Muscle layer of colon (tissue), 2 donors: Measurements from ENCODE around the gene SERPIND1.

ENCODE experiments used
- H3K27ac ChIP-seq: one replicate; pipeline ENCODE4 v1.7.0; 2013; ENCODE audit warnings: low read depth, mild to moderate bottlenecking, low read length, moderate library complexity
- H3K27me3 ChIP-seq, 2 donors: one replicate each; pipeline ENCODE4 v1.7.0; 2013; ENCODE audit warnings: low read length in 2 of 2, mild to moderate bottlenecking in 2 of 2; ENCODE audit not compliant: insufficient read depth in 2 of 2, control insufficient read depth in 1 of 2
- H3K36me3 ChIP-seq: one replicate; pipeline ENCODE4 v1.7.0; 2013; ENCODE audit warnings: mild to moderate bottlenecking, low read length; ENCODE audit not compliant: insufficient read depth
- H3K4me1 ChIP-seq: one replicate; pipeline ENCODE4 v1.7.0; 2013; ENCODE audit warnings: mild to moderate bottlenecking, low read length; ENCODE audit not compliant: insufficient read depth
- H3K4me3 ChIP-seq, 2 donors: one replicate each; pipeline ENCODE4 v1.7.0; 2013; ENCODE audit warnings: low read length in 2 of 2, low read depth in 1 of 2, mild to moderate bottlenecking in 1 of 2, moderate library complexity in 1 of 2
- H3K9ac ChIP-seq: one replicate; pipeline ENCODE4 v1.7.0; 2013; ENCODE audit warnings: low read length
- H3K9me3 ChIP-seq: one replicate; pipeline ENCODE4 v1.7.0; 2013; ENCODE audit warnings: mild to moderate bottlenecking, low read length
- donor health status: abdominal sarcoma.
- donor health status: Adenocarcinoma of cecum.

SERPIND1 gene

DNA sequence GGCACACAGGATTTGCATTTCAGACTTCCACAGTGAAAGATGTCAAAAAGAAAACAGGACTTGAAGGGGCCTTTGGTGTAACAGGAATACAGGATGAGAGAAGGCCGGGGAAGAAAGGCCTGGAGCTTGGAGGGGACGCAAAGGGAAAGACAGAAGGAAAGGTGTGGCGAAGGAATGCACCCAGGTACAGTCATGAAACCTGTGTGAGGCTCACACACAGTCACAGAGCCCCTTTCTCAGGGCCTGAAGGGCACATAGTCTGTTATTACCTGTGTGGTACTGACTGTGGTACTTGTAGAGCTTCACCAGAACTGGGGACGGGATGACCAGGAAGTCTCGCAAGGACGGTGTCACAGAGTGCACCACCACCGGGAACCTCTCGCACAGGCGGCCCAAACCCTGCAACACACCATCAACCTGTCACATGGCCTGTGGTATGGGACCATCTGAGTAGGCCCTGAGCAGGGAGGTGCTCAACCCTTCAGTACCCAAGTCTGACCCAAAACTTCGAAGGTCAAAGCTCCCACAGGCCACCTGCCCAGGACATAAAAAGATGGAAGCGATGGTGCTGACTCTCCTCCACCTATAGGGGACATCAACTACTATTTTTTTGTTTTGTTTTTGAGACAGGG, 29.1 kb downstream of the SERPIND1 start:
- Histone ChIP-seq H3K4me1 (no peaks in the 10 kb centered on the region), H3K27ac (no peak overlapping the region), H3K36me3 (peaks cover 80% of the 10 kb centered on the region)

DNA sequence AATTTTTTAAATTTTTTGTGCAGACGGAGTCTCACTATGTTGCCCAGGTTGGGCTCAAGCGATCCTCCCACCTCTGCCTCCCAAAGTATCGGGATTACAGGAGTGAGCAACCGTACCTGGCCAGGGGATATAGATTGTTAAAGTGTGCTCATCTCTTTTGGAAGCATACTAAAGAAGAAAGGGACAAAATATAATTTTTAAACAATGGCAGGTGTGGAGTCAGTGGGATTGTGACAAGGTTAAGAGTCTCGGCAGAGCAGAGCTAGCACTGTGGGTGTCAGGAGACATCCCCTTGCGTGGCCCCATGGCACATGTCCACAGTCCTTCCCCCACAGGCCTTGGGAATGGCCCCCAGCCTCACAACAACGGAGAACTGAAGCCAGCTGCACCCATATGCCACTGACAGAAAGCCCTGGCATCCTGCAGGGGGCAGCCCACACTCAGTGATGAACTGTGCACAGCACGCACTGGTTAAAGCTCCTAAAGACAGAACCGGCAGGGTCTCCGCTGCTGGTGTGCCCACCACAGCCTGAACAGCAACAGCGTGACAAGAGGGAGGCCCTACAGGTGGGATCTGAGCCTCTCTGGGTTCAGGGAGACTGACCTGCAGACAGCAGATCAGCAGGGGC, 29.9 kb downstream of the SERPIND1 start:
- H3K27ac ChIP-seq: no peak overlapping the region
- no peaks in the 10 kb centered on the region for H3K9me3 ChIP-seq
- H3K36me3 ChIP-seq: peaks cover 75% of the 10 kb centered on the region
- H3K9ac ChIP-seq: no peak overlapping the region
- no peaks in the 10 kb centered on the region for H3K4me1 ChIP-seq
- no peak overlapping the region for H3K4me3 ChIP-seq
- H3K27me3 ChIP-seq: no peaks in the 10 kb centered on the region

More for the DNA sequence above, 29.1 kb downstream of the SERPIND1 start:
- Histone ChIP-seq H3K9ac (no peak overlapping the region), H3K27me3 (no peaks in the 10 kb centered on the region), H3K9me3 (no peaks in the 10 kb centered on the region), H3K4me3 (no peak overlapping the region)

DNA sequence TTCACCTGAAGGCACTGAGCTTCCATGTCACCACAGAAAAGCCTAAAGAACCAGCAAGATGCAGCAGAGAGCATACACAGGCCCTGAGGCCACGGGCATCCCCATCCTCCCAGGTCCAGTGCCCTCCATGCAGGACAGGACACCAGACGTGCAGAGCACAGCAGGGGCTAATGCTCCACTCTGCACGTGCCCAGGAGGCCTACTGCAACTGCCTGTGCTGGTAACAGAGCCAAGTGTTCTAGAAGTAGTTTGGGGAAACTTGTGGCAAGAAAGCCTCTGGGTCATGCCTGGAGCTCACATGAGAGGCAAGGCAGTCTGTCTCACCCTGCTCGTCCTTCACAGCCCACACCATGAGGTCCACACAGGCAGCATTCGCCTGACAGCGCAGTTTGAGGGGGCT, 30.7 kb downstream of the SERPIND1 start:
- no peaks in the 10 kb centered on the region for H3K4me1 ChIP-seq
- peaks cover 75% of the 10 kb centered on the region for H3K36me3 ChIP-seq

DNA sequence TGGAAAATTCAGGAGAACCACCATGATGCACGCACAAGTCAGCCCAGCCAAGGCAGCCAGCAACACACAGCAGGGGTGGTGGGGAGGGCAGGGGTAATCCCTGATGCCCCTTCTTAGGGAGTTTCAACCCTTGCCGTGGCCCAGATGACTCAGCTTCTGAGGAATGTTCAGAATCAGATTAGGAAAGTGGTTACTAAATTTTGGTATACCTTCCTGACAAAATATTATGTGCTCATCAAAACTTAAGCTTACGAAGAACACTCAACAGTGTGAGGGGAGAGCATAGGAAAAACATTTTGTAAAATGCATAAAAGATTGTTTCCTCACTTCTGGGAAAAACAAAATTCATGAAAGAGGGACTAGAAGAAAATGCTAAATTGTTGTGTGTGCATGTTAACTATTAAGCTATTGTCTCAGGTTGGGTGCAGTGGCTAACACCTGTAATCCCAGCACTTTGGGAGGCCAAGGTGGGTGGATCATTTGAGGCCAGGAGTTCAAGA, 32.1 kb downstream of the SERPIND1 start:
- Histone ChIP-seq H3K9me3 (no peaks in the 10 kb centered on the region), H3K27me3 (no peaks in the 10 kb centered on the region), H3K9ac (no peak overlapping the region), H3K4me3 (no peak overlapping the region), H3K4me1 (no peaks in the 10 kb centered on the region), H3K27ac (no peak overlapping the region), H3K36me3 (peaks cover 79% of the 10 kb centered on the region)

More for the DNA sequence above, 30.7 kb downstream of the SERPIND1 start:
- H3K27me3 ChIP-seq: no peaks in the 10 kb centered on the region
- H3K27ac ChIP-seq: no peak overlapping the region
- H3K4me3 ChIP-seq: no peak overlapping the region
- H3K9ac ChIP-seq: no peak overlapping the region
- no peaks in the 10 kb centered on the region for H3K9me3 ChIP-seq

DNA sequence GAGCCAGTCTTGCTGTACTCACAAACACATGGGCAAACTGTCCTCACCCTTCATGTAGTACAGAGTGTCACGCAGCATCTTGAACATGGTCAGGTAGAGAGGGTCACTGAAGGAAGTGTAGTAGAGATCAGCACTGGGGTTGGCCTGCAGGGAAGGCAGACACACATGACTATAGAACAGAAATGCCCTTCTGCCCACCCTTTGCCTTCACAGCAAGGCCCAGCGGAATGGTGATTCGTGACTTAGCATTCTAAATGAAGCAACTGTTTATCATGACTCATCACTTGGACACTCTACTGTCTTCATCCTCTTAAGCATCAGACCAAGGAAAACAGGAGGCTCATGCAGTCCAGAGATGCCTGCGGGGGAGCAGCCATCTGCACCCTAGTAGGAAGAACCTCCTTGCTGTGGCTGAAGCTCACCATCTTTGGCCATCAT, 33.4 kb downstream of the SERPIND1 start:
- Histone ChIP-seq H3K9me3 (no peaks in the 10 kb centered on the region), H3K27ac (no peak overlapping the region), H3K4me1 (no peaks in the 10 kb centered on the region), H3K4me3 (no peak overlapping the region), H3K36me3 (peaks cover 81% of the 10 kb centered on the region), H3K27me3 (no peaks in the 10 kb centered on the region), H3K9ac (no peak overlapping the region)

DNA sequence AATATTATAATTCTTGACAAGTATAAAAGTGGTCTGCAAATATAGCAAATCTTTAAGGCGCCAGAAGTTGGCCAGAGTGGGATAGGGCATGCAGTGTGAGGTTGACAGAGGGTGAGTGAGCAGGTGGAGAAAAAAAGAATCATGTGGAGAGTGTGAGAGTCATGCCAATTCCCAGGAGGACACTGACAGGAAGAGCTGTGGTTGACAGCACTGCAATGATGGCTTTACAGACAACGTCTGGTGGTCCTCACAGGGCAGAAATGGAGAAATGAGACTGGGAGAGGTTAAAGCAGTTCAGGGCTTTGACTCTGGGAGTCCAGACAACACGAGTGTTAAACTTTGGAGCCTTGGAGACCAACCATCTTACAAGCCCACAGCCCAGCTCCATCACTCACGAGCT, 34.9 kb downstream of the SERPIND1 start:
- Histone ChIP-seq H3K36me3 (peaks cover 75% of the 10 kb centered on the region), H3K9ac (no peak overlapping the region), H3K4me1 (no peaks in the 10 kb centered on the region), H3K9me3 (no peaks in the 10 kb centered on the region), H3K4me3 (no peak overlapping the region), H3K27me3 (no peaks in the 10 kb centered on the region), H3K27ac (no peak overlapping the region)

DNA sequence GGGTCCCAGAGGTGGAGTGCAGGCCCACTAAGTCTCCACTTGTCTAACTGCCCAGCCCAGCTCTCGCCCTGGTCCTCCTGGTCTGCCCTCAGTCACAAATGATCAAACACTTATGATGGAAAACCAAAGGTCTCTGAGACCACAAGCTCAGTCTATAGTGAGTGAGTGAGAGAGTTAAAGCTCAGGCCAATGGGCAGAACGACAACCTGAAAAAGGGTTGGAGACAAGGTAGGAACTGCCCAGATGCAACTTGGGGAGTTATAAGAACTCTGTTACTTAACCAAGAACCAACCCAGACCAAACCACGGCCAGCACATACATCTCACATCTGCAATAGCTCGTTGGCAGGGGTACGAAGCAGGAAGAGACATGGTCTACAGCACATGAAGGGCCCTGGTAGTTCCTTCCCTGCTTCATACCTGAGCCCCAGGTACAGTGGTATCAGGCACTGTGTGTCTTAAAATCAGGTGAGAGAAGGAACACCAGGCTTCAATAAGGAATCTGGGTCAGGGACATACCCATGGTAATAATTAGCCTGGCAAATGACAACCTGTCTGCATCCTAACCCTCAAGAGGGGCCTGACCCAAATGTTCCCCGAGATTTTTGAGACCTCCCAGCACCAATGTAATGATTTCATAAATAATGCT, 35.7 kb downstream of the SERPIND1 start:
- Histone ChIP-seq H3K4me3 (no peak overlapping the region), H3K36me3 (peaks cover 67% of the 10 kb centered on the region), H3K9me3 (no peaks in the 10 kb centered on the region), H3K9ac (no peak overlapping the region), H3K27ac (no peak overlapping the region), H3K4me1 (no peaks in the 10 kb centered on the region), H3K27me3 (no peaks in the 10 kb centered on the region)

DNA sequence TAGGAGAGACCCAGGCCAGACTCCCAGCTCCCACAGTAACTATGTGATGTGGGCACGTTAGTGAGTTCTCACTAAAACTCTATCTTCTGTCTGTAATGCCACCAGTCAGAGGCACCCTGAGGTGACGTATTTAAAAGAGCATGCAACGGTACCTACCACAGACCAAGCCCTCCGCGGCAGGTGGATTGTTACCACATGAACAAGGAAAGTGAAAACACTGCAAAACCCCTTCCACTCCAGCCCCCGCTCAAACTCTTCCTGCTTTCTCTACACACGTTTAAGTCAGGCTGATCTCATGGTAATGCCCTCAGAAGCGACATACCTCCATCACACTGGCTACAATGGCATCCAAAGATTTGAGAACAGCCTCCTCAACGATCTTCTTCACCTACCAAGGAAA, 36.7 kb downstream of the SERPIND1 start:
- Histone ChIP-seq H3K4me1 (no peaks in the 10 kb centered on the region), H3K4me3 (no peak overlapping the region), H3K27me3 (no peaks in the 10 kb centered on the region), H3K9ac (no peak overlapping the region), H3K36me3 (peaks cover 64% of the 10 kb centered on the region), H3K9me3 (no peaks in the 10 kb centered on the region), H3K27ac (no peak overlapping the region)

DNA sequence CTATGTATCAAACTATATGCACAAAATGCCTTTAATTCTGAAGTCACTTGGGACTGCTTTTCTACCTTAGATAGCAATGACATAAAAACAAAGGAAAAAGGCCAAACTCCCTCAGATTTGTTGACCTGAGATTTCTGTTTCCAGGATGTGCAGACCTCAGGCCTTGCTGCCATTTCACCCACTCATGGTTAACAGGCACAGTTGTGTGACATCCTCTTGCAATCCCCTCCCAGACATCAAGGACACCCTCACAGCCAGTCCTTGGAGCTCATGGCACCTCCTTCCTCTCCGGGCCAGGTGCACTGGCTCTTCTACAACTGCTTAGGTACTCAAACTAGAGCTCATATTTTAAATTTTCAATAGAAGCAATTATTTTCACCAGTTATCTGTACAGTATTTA, 37.3 kb downstream of the SERPIND1 start:
- no peak overlapping the region for H3K27ac ChIP-seq
- no peaks in the 10 kb centered on the region for H3K27me3 ChIP-seq
- H3K4me1 ChIP-seq: no peaks in the 10 kb centered on the region
- H3K36me3 ChIP-seq: peaks cover 60% of the 10 kb centered on the region
- H3K4me3 ChIP-seq: no peak overlapping the region
- no peaks in the 10 kb centered on the region for H3K9me3 ChIP-seq
- H3K9ac ChIP-seq: no peak overlapping the region

DNA sequence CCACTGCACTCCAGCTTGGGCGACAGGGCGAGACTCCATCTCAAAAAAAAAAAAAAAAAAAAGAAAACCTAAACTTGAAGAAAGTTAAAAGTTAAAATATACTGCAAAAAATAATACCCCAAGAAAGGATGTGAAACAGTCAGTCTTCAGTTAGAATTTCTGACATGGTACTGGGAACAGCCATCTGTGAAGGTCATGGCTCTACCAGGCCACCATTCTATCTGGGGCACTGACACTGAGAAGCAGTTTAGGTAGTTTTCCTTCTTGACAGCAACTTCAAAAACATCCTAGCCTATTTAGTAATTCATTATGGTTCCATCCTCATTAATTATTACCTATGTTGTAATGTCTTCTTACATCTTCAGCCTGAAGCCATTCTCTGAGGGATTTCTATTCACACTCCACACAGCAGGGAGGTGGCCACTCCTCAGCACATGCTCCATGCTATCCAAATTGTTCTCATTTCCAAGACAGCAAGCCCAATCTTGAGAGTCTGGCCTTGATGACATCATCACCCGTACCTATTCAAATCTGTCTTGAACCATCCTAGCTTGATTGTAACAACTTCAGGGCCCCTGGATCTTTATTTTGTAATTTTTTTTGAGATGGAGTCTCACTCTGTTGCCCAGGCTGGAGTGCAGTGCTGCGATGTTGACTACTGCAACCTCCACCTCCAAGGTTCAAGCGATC, 38.2 kb downstream of the SERPIND1 start:
- Histone ChIP-seq H3K9ac (no peak overlapping the region), H3K36me3 (peaks cover 60% of the 10 kb centered on the region), H3K27me3 (no peaks in the 10 kb centered on the region), H3K4me3 (no peak overlapping the region), H3K27ac (no peak overlapping the region), H3K9me3 (no peaks in the 10 kb centered on the region), H3K4me1 (no peaks in the 10 kb centered on the region)

DNA sequence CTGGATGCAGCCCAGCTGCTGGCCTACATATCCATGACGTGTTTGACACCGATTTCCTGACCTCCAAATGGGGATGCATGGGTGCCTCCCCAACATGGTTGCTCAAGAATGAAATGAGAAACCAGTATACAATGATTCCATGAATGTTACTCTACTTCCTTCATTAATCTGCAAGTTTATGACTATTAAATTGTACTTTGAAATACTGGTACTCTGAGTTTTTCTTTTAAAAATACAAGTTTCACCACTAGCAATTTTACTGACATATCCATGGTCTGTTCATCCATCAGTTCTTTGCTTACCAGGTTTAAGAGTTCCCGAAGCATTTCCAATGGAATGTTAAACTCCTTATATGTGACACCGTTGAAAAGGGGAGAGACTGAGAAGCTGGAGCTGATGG, 39.1 kb downstream of the SERPIND1 start:
- Histone ChIP-seq H3K9me3 (no peaks in the 10 kb centered on the region), H3K36me3 (peaks cover 57% of the 10 kb centered on the region), H3K27ac (no peak overlapping the region), H3K27me3 (no peaks in the 10 kb centered on the region), H3K9ac (no peak overlapping the region), H3K4me3 (no peak overlapping the region), H3K4me1 (no peaks in the 10 kb centered on the region)
